Dendritic cell treated with granulocyte-macrophage colony-stimulating factor and Interleukin-4, amounts not matched to agents 40 ng/mL and 50 ng/mL, for 4 days (primary cell): ENCODE measurements around the gene SST.
"Not testable (repeated sequence)": the region's sequence is repeated elsewhere in the genome, so short reads cannot be mapped to it uniquely, and the experiment has no call there.

Experiments used
- H3K27ac Mint-ChIP-seq: one replicate; pipeline ENCODE4 v1.8.0; 2022; ENCODE audit warnings: mild to moderate bottlenecking, mixed read lengths
- H3K27me3 Mint-ChIP-seq: one replicate; pipeline ENCODE4 v1.8.0; 2022; ENCODE audit warnings: mild to moderate bottlenecking, mixed read lengths
- H3K36me3 Mint-ChIP-seq: one replicate; pipeline ENCODE4 v1.8.0; 2022; ENCODE audit warnings: low read depth, mixed read lengths
- H3K4me1 Mint-ChIP-seq: one replicate; pipeline ENCODE4 v1.8.0; 2022; ENCODE audit warnings: low read depth, mixed read lengths
- H3K4me3 Mint-ChIP-seq: one replicate; pipeline ENCODE4 v1.8.0; 2022; ENCODE audit warnings: mild to moderate bottlenecking, moderate library complexity, mixed read lengths
- H3K9me3 Mint-ChIP-seq: one replicate; pipeline ENCODE4 v1.8.0; 2022; ENCODE audit warnings: mixed read lengths
- intact Hi-C: fragments of 100-400 bp; cut with micrococcal nuclease; formaldehyde crosslinking; loops from one replicate; pipeline ENCODE4 v1.15.0; 2022

SST gene

DNA sequence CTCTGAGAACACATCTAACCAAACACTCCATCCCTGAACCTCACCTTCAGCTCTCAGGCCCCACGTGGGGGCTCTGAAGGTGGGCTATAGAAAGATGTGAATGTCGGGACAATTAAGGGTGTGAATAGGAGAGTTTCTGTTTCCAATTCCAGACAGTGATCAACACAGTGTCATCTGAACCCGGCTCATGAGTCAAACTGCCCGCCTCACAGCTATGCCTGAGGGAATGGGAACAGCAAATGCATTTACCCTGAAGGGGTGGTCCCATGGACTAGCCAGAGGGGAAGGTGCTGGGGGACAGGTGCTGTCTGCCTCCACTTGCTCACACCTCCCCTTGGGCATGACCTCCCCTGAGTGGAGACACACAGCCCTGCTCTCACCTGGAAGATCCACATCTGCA is 25.8 kb upstream of the SST start:
- intact Hi-C loops: no loop called here
- H3K36me3 Mint-ChIP-seq: no peaks in the 10 kb centered on the region
- H3K27me3 Mint-ChIP-seq: peaks cover 19% of the 10 kb centered on the region
- H3K9me3 Mint-ChIP-seq: no peaks in the 10 kb centered on the region
- H3K27ac Mint-ChIP-seq: no peak overlapping the region
- H3K4me3 Mint-ChIP-seq: no peak overlapping the region
- H3K4me1 Mint-ChIP-seq: peaks cover 4% of the 10 kb centered on the region

DNA sequence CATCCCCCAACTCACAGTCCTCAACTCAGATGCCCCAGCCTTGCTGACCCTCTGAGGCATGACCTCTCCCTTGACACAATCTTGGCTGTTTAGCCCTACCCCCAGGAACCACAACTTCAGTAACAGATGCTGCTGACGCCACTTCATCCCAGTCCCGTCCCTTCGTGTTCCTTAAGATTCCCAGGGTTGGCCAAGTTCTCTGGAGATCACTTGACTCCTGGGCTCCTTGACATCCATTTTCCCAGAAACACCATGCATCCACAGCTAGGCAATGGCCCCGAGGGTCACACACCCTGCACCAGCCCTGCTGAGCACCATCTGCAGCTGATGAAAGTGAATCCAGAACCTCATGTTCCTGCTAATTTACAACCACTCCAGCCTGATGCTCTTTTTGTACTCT is 25.3 kb upstream of the SST start:
- Mint-ChIP-seq H3K36me3 (no peaks in the 10 kb centered on the region), H3K4me1 (peaks cover 5% of the 10 kb centered on the region), H3K9me3 (no peaks in the 10 kb centered on the region), H3K27me3 (peaks cover 20% of the 10 kb centered on the region), H3K27ac (no peak overlapping the region), H3K4me3 (no peak overlapping the region)
- intact Hi-C loops: no loop called here

GRCh38 chr3:187694801-187695200 is 24.6 kb upstream of the SST start:
- Mint-ChIP-seq H3K27me3 (peaks cover 20% of the 10 kb centered on the region), H3K27ac (no peak overlapping the region)

GRCh38 chr3:187693431-187693830 is 23.2 kb upstream of the SST start:
- H3K36me3 Mint-ChIP-seq: no peaks in the 10 kb centered on the region
- no peak overlapping the region for H3K27ac Mint-ChIP-seq
- H3K9me3 Mint-ChIP-seq: no peaks in the 10 kb centered on the region
- H3K27me3 Mint-ChIP-seq: peaks cover 25% of the 10 kb centered on the region
- intact Hi-C loops: no loop called here
- peaks cover 5% of the 10 kb centered on the region for H3K4me1 Mint-ChIP-seq
- no peak overlapping the region for H3K4me3 Mint-ChIP-seq

More at GRCh38 chr3:187694801-187695200, 24.6 kb upstream of the SST start:
- no peaks in the 10 kb centered on the region for H3K9me3 Mint-ChIP-seq
- intact Hi-C loops: no loop called here
- H3K4me3 Mint-ChIP-seq: no peak overlapping the region
- H3K4me1 Mint-ChIP-seq: peaks cover 5% of the 10 kb centered on the region
- H3K36me3 Mint-ChIP-seq: no peaks in the 10 kb centered on the region

DNA sequence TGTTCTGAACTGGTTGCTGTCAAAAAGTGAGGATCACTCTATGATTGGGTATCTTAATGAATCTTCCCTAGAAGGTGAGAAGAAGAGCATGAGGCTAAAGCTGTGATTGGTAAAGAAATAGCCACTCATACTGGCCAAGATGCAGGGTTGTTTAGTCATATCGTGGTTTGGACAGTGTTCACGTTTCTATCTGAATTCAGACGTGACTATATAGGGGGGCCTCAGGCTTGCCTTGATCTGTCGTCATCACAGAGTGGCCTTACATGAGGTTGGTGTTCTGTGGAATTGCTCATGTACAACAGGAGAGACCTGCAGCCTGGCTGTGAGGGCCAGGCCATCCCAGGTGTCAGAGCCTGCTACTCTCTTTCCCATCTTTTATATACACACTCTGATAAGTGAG is 19.8 kb upstream of the SST start:
- peaks cover 24% of the 10 kb centered on the region for H3K27me3 Mint-ChIP-seq
- intact Hi-C loops: no loop called here

DNA sequence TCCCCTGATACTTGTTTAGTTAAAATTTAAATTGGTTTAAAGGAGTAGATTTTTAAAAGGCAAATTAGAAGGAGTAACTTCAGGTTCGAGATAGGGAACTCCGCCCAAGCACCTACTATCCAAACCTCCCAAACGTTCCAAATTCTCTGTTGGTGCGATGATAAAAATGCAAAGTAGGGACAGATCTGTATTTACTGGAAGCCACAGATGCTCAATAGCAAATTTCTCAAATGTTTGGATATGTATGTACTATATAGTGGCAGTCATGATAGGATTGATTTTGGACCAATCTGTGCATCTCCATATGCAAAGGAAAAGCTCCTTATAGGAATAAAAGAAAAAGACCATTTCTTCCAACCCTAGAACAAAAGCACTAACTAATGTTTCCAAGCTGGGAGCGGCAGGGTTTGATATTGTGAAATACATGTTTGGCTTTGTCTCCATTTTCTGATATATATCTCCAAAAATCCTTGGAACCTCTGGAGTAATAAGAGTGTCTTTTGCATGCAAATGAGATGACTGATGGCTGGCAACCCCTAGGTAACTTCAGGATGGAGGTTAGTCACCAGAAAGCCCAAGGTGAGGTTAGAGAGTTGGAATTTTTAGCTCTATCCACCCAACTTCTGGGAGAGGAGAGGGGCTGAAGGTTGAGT is 16.6 kb upstream of the SST start:
- H3K36me3 Mint-ChIP-seq: no peaks in the 10 kb centered on the region
- H3K4me1 Mint-ChIP-seq: peaks cover 5% of the 10 kb centered on the region
- H3K9me3 Mint-ChIP-seq: peaks cover 13% of the 10 kb centered on the region
- intact Hi-C loops: no loop called here
- H3K27me3 Mint-ChIP-seq: peaks cover 22% of the 10 kb centered on the region
- H3K27ac Mint-ChIP-seq: no peak overlapping the region
- no peak overlapping the region for H3K4me3 Mint-ChIP-seq

More for the DNA sequence above, 19.8 kb upstream of the SST start:
- no peak overlapping the region for H3K27ac Mint-ChIP-seq
- peaks cover 5% of the 10 kb centered on the region for H3K4me1 Mint-ChIP-seq
- H3K36me3 Mint-ChIP-seq: no peaks in the 10 kb centered on the region
- H3K4me3 Mint-ChIP-seq: no peak overlapping the region
- H3K9me3 Mint-ChIP-seq: peaks cover 13% of the 10 kb centered on the region

DNA sequence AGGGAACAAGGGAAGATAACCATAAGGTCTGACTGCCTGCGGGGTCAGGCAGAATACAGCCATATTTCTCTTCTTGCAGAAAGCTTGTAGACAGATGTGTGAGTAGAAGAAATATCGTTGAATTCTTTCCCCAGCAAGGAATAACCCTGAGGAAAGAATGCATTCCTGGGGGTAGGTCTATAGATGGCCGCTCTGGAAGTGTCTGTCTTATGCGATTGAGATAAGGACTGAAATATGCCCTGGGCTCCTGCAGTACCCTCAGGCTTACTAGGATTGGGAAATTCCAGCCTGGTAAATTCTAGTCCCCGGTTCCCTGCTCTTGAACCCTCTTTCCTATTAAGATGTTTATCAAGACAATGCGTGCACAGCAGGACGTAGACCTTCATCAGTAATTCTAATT is 15.8 kb upstream of the SST start:
- H3K36me3 Mint-ChIP-seq: no peaks in the 10 kb centered on the region
- peaks cover 22% of the 10 kb centered on the region for H3K27me3 Mint-ChIP-seq
- peaks cover under 1% of the 10 kb centered on the region for H3K4me1 Mint-ChIP-seq
- intact Hi-C loops: no loop called here
- H3K27ac Mint-ChIP-seq: no peak overlapping the region
- H3K4me3 Mint-ChIP-seq: no peak overlapping the region
- H3K9me3 Mint-ChIP-seq: peaks cover 13% of the 10 kb centered on the region

DNA sequence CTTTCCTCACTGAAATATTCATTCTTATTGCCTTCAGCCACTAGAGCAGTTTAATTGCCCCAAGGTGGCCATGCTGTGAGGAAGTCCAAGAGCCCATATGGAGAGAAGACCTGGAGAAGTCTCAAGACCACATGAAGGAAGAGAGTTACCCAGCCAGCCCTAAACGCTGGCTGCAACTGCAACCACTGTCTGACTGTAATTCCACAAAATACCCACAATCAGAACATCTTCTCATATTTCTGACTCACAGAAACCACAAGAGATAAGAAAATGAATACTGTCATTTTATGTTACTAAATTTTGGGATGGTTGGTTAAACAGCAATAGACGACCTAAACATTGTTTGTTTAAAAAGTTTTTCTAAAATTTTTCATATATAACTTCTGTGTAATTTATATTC is 14.7 kb upstream of the SST start:
- intact Hi-C loops: no loop called here
- Mint-ChIP-seq H3K27me3 (peaks cover 23% of the 10 kb centered on the region), H3K36me3 (no peaks in the 10 kb centered on the region), H3K27ac (no peak overlapping the region), H3K4me3 (no peak overlapping the region), H3K9me3 (peaks cover 13% of the 10 kb centered on the region), H3K4me1 (no peaks in the 10 kb centered on the region)

- Mint-ChIP-seq H3K4me1 (peaks cover 3% of the 10 kb centered on the region), H3K27ac (no peak overlapping the region), H3K36me3 (no peaks in the 10 kb centered on the region), H3K9me3 (peaks cover 13% of the 10 kb centered on the region), H3K4me3 (no peak overlapping the region), H3K27me3 (peaks cover 24% of the 10 kb centered on the region)
- intact Hi-C loops: no loop called here
These were observed 14.2 kb upstream of the SST start for GRCh38 chr3:187684444-187684843.

DNA sequence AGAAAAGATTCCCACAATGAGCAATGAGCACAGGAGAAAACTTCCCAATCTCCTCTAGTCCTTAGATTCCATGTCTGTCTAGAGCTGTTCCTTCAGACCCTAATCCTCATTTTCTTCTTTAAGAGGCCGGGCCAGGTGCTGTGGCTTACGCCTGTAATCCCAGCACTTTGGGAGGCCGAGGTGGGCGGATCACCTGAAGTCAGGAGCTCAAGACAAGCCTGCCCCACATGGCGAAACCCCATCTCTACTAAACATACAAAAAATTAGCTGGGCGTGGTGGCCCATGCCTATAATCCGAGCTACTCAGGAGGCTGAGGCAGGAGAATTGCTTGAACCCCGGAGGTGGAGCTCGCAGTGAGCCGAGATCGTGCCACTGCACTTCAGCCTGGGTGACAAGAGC is 11.6 kb upstream of the SST start:
- H3K4me1 Mint-ChIP-seq, H3K4me3 Mint-ChIP-seq, H3K27ac Mint-ChIP-seq, intact Hi-C loops, H3K36me3 Mint-ChIP-seq: not testable (repeated sequence)
- Mint-ChIP-seq H3K9me3 (peaks cover 13% of the 10 kb centered on the region), H3K27me3 (peaks cover 25% of the 10 kb centered on the region)

DNA sequence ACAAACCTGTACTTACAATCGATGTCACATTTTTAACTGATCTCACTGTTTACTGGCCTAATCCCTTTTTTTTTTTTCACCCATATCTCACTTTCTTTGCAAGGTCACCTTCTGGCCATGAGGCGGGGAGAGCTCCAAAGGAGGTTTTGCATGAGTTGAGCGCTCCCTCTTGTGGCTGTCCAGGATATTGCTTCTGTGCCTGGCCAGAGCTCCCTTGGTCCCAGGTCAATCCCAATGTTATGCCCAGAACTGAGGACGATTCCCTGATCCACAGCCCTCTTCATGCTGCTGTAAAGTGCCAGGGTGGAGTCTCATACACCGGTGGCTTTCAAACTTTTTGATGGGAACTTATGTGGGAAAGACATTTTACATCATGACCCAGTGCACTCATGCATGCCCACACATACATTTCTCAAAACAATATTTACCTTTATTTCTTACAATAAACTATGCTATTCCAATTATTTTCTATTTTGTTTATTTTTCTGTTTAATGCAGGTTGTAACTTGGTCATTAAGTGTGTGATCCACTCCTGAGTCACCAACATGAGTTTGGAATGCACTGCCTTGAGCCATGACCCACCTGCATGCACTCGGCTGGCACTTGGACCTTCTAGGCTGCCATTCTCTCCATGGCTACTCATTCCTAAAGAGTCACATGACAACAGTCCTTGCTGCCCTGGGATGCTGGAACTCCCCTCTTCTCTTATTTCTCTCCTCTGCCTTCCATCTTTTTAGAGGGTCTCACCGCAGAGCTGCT is 9.6 kb upstream of the SST start:
- H3K36me3 Mint-ChIP-seq: no peaks in the 10 kb centered on the region
- no peak overlapping the region for H3K4me3 Mint-ChIP-seq
- no peaks in the 10 kb centered on the region for H3K9me3 Mint-ChIP-seq
- intact Hi-C loops: loop anchor here (1.0 to 2.0 kb wide), 4 partner anchors 35 to 460 kb away; no protein-coding TSS in a partner anchor
- H3K4me1 Mint-ChIP-seq: peaks cover 5% of the 10 kb centered on the region
- H3K27me3 Mint-ChIP-seq: peaks cover 23% of the 10 kb centered on the region
- no peak overlapping the region for H3K27ac Mint-ChIP-seq

GRCh38 chr3:187678726-187679268 is 8.6 kb upstream of the SST start:
- Mint-ChIP-seq H3K36me3 (no peaks in the 10 kb centered on the region), H3K4me1 (peaks cover 5% of the 10 kb centered on the region), H3K9me3 (no peaks in the 10 kb centered on the region), H3K4me3 (no peak overlapping the region), H3K27me3 (peaks cover 32% of the 10 kb centered on the region), H3K27ac (no peak overlapping the region)
- intact Hi-C loops: loop anchor here (1.0 to 2.0 kb wide), 4 partner anchors 36 to 458 kb away; no protein-coding TSS in a partner anchor

GRCh38 chr3:187677604-187678003 is 7.4 kb upstream of the SST start:
- intact Hi-C loops: loop anchor here (2.0 kb wide), 1 partner anchor 37 kb away; no protein-coding TSS in a partner anchor
- peaks cover 5% of the 10 kb centered on the region for H3K4me1 Mint-ChIP-seq
- no peaks in the 10 kb centered on the region for H3K9me3 Mint-ChIP-seq
- H3K27ac Mint-ChIP-seq: no peak overlapping the region
- no peak overlapping the region for H3K4me3 Mint-ChIP-seq
- peaks cover 28% of the 10 kb centered on the region for H3K27me3 Mint-ChIP-seq
- H3K36me3 Mint-ChIP-seq: no peaks in the 10 kb centered on the region

DNA sequence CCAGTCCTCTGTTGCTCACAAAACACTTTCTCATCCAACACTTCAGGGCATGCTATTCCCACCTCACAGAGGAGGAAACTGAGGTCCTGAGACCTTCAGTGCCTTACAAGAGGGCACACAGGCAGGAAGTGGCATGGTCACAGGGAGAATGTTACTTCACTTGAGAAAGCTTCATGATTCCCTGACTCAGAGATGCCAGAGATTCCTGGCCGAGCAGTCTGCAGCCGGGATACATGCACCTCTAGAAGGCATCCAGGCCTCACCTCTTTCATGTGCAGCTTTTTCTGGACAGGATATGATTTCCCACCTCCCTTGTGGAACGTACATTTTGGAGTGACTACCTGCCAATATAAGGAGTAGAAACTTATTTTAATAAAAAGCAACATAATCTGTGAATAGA is 2.8 kb upstream of the SST start:
- Mint-ChIP-seq H3K27ac (no peak overlapping the region), H3K36me3 (no peaks in the 10 kb centered on the region), H3K9me3 (no peaks in the 10 kb centered on the region), H3K4me3 (no peak overlapping the region), H3K4me1 (no peaks in the 10 kb centered on the region), H3K27me3 (peaks cover 42% of the 10 kb centered on the region)
- intact Hi-C loops: no loop called here
